ENCODE results near the gene GSTCD. TPM values are rescaled to one million over a fixed set of nuclear protein-coding genes. Genes with fewer than 3 reads are reported as not detected.
"Not testable (repeated sequence)": the region's sequence is repeated elsewhere in the genome, so short reads cannot be mapped to it uniquely, and the experiment has no call there.

Gene GSTCD
- total RNA-seq, 1 experiment from 2014 or later = 22.5 TPM

- ChIA-PET CTCF (no interaction called here), RAD21 (ENCODE audit: low non-redundant PET in 1 of 2, low total read pairs in 2 of 2, uncharacterized antibody in 2 of 2, unreplicated experiment in 2 of 2) (no interaction called here), POLR2A (no interaction called here)
- Histone ChIP-seq H2AFZ (ENCODE audit: low read depth, low read length, poor library complexity, severe bottlenecking) (no peak overlapping the region), H3K9me2 (ENCODE audit: insufficient read depth) (no peaks in the 10 kb centered on the region), H3K4me3 (replicated peaks in 1 of 2; ENCODE audit: low read depth in 1 of 2, low read length in 2 of 2) (no peak overlapping the region), H4K20me1 (ENCODE audit: insufficient read depth) (no peaks in the 10 kb centered on the region), H3K4me2 (ENCODE audit: low read length) (no peak overlapping the region), H3K9ac (ENCODE audit: low read length) (no peak overlapping the region), H3K27ac (ENCODE audit: low read depth, low read length) (no peak overlapping the region), H3K36me3 (ENCODE audit: control insufficient read depth in 1 of 2, insufficient read depth in 2 of 2, low read length in 2 of 2) (no peaks in the 10 kb centered on the region), H3K4me1 (ENCODE audit: control insufficient read depth in 1 of 2, insufficient read depth in 2 of 2, low read length in 2 of 2) (no peaks in the 10 kb centered on the region; a peak in 1 of 4 replicates), H3K79me2 (ENCODE audit: insufficient read depth, low read length) (no peaks in the 10 kb centered on the region), H3K9me3 (ENCODE audit: control insufficient read depth in 1 of 2, insufficient read depth in 1 of 2, low read depth in 1 of 2, low read length in 2 of 2) (no peaks in the 10 kb centered on the region), H3K27me3 (ENCODE audit: insufficient read depth, low read length) (no peaks in the 10 kb centered on the region)
- no TSS peak for BruUV-seq (replicated peaks)
- ATAC-seq (no peak), DNase-seq (ENCODE audit: low read depth, low spot score) (no peak)
- intact Hi-C loops (cut with micrococcal nuclease) = no loop called here
- TF ChIP-seq TCF7L2 (IDR thresholded peaks at IDR 0.05; ENCODE audit: borderline replicate concordance, extremely low read depth, insufficient read depth, insufficient read length) (no peak), RAD21 (IDR thresholded peaks at IDR 0.05; ENCODE audit: low read depth) (no peak), JUND (IDR thresholded peaks at IDR 0.05) (no peak), ZNF274 (IDR thresholded peaks at IDR 0.05; ENCODE audit: low read depth, low read length) (no peak)
Observed at GRCh38 chr4:105845559-105845958, 137.0 kb downstream of the GSTCD start.

DNA sequence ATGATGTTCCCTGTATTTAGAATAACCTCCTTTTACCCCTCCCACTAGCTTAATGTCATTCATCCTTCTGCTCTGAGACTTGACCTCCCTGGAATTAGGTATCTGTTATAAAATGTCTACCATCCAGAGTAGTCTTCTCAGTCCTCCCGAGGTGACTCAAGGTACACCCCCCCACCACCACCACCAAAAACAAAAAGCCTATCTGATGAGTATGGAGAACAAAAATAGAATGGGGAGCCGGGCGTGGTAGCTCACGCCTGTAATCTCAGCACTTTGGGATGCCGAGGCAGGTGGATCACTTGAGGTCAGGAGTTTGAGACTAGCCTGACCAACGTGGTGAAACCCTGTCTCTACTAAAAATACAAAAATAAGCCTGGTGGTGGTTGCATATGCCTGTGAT is 139.8 kb downstream of the GSTCD start:
- BruUV-seq (replicated peaks); H3K79me2 ChIP-seq (ENCODE audit: insufficient read depth, low read length); H3K27ac ChIP-seq (ENCODE audit: low read depth, low read length); intact Hi-C loops (cut with micrococcal nuclease); H3K27me3 ChIP-seq (ENCODE audit: insufficient read depth, low read length); H3K9ac ChIP-seq (ENCODE audit: low read length); RAD21 ChIA-PET (ENCODE audit: low non-redundant PET in 1 of 2, low total read pairs in 2 of 2, uncharacterized antibody in 2 of 2, unreplicated experiment in 2 of 2); CTCF ChIA-PET; H3K9me2 ChIP-seq (ENCODE audit: insufficient read depth); H3K36me3 ChIP-seq (ENCODE audit: control insufficient read depth in 1 of 2, insufficient read depth in 2 of 2, low read length in 2 of 2); H3K4me3 ChIP-seq (replicated peaks in 1 of 2; ENCODE audit: low read depth in 1 of 2, low read length in 2 of 2); H4K20me1 ChIP-seq (ENCODE audit: insufficient read depth); H2AFZ ChIP-seq (ENCODE audit: low read depth, low read length, poor library complexity, severe bottlenecking); ATAC-seq; DNase-seq (ENCODE audit: low read depth, low spot score); H3K4me2 ChIP-seq (ENCODE audit: low read length); H3K9me3 ChIP-seq (ENCODE audit: control insufficient read depth in 1 of 2, insufficient read depth in 1 of 2, low read depth in 1 of 2, low read length in 2 of 2); POLR2A ChIA-PET; H3K4me1 ChIP-seq (ENCODE audit: control insufficient read depth in 1 of 2, insufficient read depth in 2 of 2, low read length in 2 of 2): not testable (repeated sequence)

Data from HCT116 (cell line).